NCI-H510A treated with DMSO at 0.1 percent for 48 hours (cell line): ENCODE measurements around the gene COTL1.

Experiments
- DNase-seq: peaks from one replicate; lab custom pipeline; 2025; lab: John Stamatoyannopoulos, UW

Gene COTL1

GRCh38 chr16:84596161-84596560 is 21.7 kb downstream of the COTL1 start:
- no peak for DNase-seq

DNA sequence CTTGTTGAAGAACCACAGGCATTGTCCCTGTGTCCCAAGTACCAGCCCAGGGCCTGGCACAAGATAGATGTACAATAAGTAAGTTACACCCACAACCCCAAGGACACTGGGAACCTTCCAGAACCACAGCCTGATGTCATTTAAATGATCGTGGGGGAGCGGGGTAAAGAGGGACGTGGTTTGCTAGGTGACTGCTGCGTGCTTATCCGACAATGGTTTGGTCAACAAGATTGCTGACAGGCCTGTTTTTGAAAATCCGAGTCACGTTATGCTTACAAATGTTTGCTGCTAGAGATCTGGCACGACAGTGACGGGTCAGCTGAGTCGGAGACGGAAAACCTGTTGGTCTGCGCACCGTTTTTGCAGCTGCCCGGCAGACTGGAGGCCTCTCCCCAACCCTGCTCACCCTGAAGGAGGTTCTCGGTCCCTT is 22.8 kb downstream of the COTL1 start:
- peak; percentile 47 for DNase-seq

GRCh38 chr16:84594725-84595038 is 23.2 kb downstream of the COTL1 start:
- no peak for DNase-seq

DNA sequence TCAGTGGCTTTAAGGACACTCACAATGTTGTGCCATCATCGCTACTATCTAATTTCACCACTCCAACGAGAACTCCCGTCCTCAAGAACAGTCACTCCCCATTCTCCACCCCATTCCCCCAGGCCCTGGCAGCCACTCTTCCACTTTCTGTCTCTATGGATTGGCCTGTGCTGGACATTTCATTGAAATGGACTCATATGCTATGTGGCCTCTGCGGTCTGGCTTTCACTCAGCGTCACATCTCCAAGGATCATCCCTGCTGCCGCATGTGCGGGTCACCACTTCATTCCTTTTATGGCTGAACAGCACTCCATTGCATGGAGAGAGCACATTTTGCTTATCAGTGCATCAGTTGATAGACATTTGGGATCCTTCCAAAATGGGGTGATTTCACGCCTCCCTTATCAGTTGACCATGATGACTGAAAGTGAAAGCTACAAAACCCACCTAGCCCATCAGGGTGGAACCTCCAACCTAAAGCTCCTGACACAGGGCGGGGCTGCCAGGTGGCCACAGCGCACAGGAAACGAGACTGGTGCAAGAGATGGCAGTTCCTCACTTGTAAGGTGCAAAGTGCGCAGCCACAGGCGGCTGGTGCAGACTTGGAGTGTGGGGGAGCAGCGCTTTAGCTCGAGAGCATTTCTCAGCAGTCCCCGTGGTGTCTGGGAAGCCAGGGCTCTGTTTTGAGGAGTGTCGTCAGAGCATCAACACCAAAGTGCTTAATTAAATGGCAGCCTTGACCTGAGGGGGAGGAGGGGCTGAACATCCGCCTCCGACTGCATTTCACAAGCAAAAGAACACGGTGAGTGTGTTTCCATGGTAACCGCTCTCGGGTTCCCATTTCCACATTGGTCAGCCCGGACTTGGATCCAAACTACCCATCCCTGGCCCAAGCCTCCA is 23.8 kb downstream of the COTL1 start:
- DNase-seq: peak; percentile 66

DNA sequence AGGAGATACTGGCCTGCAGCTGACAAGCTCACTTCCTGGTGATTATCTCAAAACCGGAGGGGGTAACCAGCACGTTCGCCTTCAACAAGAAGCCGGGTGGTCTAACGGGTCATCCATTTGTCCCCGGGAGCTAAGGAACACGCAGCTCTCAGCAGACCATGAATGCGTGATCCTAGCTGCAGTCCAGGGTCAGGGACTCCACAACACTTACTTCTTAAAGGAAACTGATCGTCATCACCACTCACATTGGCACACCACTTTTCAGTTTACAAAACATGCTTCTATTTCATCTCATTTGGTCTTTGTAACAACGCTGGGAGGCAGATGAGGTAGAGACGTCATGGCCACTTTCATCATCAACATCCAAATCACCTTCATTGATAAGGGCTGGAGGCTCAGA is 25.2 kb downstream of the COTL1 start:
- no peak for DNase-seq

GRCh38 chr16:84589975-84590719 is 27.7 kb downstream of the COTL1 start:
- no peak for DNase-seq

GRCh38 chr16:84588991-84589390 is 28.9 kb downstream of the COTL1 start:
- DNase-seq: no peak

GRCh38 chr16:84585886-84586285 is 32.0 kb downstream of the COTL1 start:
- peak; percentile 53 for DNase-seq

- no peak for DNase-seq
Observed at GRCh38 chr16:84585467-84585866, 32.4 kb downstream of the COTL1 start.

- DNase-seq: no peak
Observed at GRCh38 chr16:84584678-84585077, 33.2 kb downstream of the COTL1 start.

GRCh38 chr16:84583995-84584394 is 33.9 kb downstream of the COTL1 start:
- no peak for DNase-seq

DNA sequence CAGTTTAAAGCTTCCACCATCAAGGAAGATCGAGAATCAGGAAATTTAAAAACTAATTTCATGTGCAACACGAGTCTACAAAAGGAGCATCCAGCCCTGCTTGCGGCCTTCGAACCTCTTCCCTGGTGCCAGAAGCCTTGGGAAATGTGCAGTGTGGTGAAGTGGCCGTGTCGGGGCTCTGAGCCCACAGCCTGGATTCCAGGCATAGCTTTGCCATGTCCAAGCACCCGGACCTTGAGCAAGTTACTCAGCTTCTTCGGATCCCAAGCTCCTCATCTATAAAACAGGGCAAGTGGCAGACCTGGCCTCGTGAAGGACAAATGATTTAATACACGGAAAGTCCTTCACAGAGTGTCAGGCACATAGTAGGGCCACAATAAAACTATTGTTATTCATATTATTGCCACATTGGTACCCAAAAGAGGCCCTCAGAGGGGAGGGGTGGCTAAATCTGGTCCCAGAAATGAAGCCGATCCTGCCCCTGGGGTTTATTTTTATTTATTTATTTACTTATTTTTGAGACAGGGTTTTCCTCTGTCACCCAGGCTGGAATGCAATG is 34.8 kb downstream of the COTL1 start:
- DNase-seq: no peak

DNA sequence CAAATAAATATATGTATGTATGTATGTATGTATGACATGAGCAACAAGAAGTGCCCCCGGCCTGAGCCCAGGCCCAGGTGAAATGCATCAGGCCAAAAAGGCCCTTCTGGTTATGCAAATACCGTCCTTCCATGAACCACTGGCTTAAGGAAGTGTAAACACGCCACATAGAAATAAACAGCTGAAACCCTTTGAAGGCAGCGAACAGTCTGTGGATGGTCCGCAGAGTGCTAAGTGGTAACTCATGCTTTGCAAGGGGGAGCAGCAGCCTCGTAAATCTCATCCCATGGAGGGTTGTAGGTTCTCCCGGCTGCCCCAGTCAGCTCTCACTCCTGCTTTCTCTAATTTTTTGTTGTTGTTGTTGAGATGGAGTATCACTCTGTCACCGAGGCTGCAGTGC is 36.7 kb downstream of the COTL1 start:
- DNase-seq: peak; percentile 74

DNA sequence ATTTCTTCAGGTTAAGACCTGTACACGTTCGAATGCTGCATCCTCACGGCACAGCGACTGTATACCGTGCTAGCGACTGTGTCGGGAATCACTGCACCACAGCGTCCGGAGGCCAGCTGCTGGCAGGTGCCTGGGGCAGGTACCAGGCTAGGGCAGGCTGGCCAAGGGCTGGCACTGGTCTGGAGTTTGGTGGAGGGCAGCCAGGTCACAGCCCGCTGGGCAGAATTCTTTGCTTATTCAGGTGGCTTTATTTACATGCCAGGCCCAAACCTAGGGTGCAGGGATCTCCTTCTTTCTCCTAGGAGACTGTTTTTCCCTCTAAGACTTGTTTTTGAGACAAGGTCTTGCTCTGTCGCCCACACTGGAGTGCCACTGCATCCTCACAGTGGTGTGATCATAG is 37.9 kb downstream of the COTL1 start:
- DNase-seq: no peak

GRCh38 chr16:84578538-84579126 is 39.2 kb downstream of the COTL1 start:
- no peak for DNase-seq

- DNase-seq: no peak
Observed at GRCh38 chr16:84577034-84577803, 40.7 kb downstream of the COTL1 start.

- DNase-seq: no peak
Observed at GRCh38 chr16:84575914-84576313, 42.0 kb downstream of the COTL1 start.

- DNase-seq: no peak
Observed at GRCh38 chr16:84574191-84574590, 43.7 kb downstream of the COTL1 start.

GRCh38 chr16:84572096-84572495 is 45.8 kb downstream of the COTL1 start:
- DNase-seq: no peak

GRCh38 chr16:84571506-84571905 is 46.4 kb downstream of the COTL1 start:
- DNase-seq: no peak

- no peak for DNase-seq
Observed at GRCh38 chr16:84570739-84571403, 47.0 kb downstream of the COTL1 start.
